Left lung (tissue), 10 donors: ENCODE measurements around the gene UGT1A9. TPM values are rescaled to one million over a fixed set of nuclear protein-coding genes. Genes with fewer than 3 reads are reported as not detected.

ENCODE experiments used
- ATAC-seq: fragments of 200-7000 bp; cut with Tn5 transposase; one replicate; pipeline ENCODE4 v1.9.1; 2020; ENCODE audit warnings: moderate library complexity
- DNase-seq, 4 donors: peaks; one replicate each; pipeline ENCODE4 v3.0.0-alpha.2; 2013 to 2020
- H3K27ac ChIP-seq, 2 donors: fragments of 200-600 bp; sonication (generic) in 1 of 2; one replicate each; pipeline versions ENCODE4 v1.5.0 to v1.8.0; 2020 to 2021
- H3K27me3 ChIP-seq, 2 donors: fragments of 200-600 bp; sonication (generic) in 1 of 2; one replicate each; pipeline versions ENCODE4 v1.5.0 to v1.8.0; 2020 to 2021
- H3K36me3 ChIP-seq, 2 donors: fragments of 200-600 bp; sonication (generic) in 1 of 2; one replicate each; pipeline versions ENCODE4 v1.5.0 to v1.8.0; 2020 to 2021
- H3K4me1 ChIP-seq, 2 donors: fragments of 200-600 bp; one replicate each; pipeline ENCODE4 v1.8.0; 2021
- H3K4me3 ChIP-seq, 2 donors: fragments of 200-600 bp; sonication (generic) in 1 of 2; one replicate each; pipeline versions ENCODE4 v1.5.0 to v1.8.0; 2020 to 2021; ENCODE audit warnings: mild to moderate bottlenecking in 1 of 2
- H3K9me3 ChIP-seq, 2 donors: fragments of 200-600 bp; sonication (generic) in 1 of 2; one replicate each; pipeline versions ENCODE4 v1.5.0 to v1.8.0; 2020 to 2021
- CTCF ChIP-seq, 2 donors: fragments of 200-600 bp; sonication (generic) in 1 of 2; IDR thresholded peaks; one replicate each; pipeline versions ENCODE4 v1.5.0 to v1.8.0; 2021; ENCODE audit warnings: antibody characterized with exemption in 2 of 2
- intact Hi-C, 2 donors: fragments of 100-400 bp; cut with DNase I; formaldehyde crosslinking; loops; one replicate each; pipeline versions ENCODE4 v1.11.2 to v1.14.2; 2022
- polyA plus RNA-seq, 6 donors: library from polyadenylated mRNA; unstranded; fragments of 120-200 nt; gene quantifications; one replicate each; pipeline ENCODE4 v1.2.1, GENCODE V29; 2013; ENCODE audit not compliant: insufficient read length in 6 of 6
- total RNA-seq, 2 donors: library from RNA; stranded (reverse); fragmentation: NEBNext Ultra II Directional; extraction: Animal tissue kit (Norgen Biotek cat#: 25700); gene quantifications; one replicate each; pipeline ENCODE4 v1.2.1, GENCODE V29; 2021
- donor health status: DM: no; HTN: yes; CAD: no.
- donor health status: DM: no; HTN: no; CAD: no.

The UGT1A9 gene
- total and polyA plus RNA-seq, 8 donors: not detected

GRCh38 chr2:233705911-233706506, 34.3 kb downstream of the UGT1A9 start:
- Histone ChIP-seq H3K9me3 (no peaks in the 10 kb centered on the region), H3K27ac (no peak overlapping the region), H3K36me3 (no peaks in the 10 kb centered on the region), H3K4me1 (no peaks in the 10 kb centered on the region), H3K4me3 (no peak overlapping the region), H3K27me3 (no peaks in the 10 kb centered on the region)
- TF ChIP-seq CTCF (IDR thresholded peaks at IDR 0.05): no peak
- ATAC-seq: peak; percentile 88
- intact Hi-C loops: no loop called here
- DNase-seq: no peak

- H3K27me3 ChIP-seq: no peaks in the 10 kb centered on the region
Measured at GRCh38 chr2:233706720-233707119, 35.0 kb downstream of the UGT1A9 start.

GRCh38 chr2:233707940-233708644, 36.4 kb downstream of the UGT1A9 start:
- intact Hi-C loops: no loop called here
- no peaks in the 10 kb centered on the region for H3K4me1 ChIP-seq
- no peaks in the 10 kb centered on the region for H3K27me3 ChIP-seq
- no peak for TF ChIP-seq CTCF (IDR thresholded peaks at IDR 0.05)
- DNase-seq: no peak
- no peaks in the 10 kb centered on the region for H3K36me3 ChIP-seq
- no peak for ATAC-seq
- H3K9me3 ChIP-seq: no peaks in the 10 kb centered on the region
- H3K27ac ChIP-seq: no peak overlapping the region
- no peak overlapping the region for H3K4me3 ChIP-seq

More at GRCh38 chr2:233706720-233707119, 35.0 kb downstream of the UGT1A9 start:
- Histone ChIP-seq H3K4me3 (no peak overlapping the region), H3K4me1 (no peaks in the 10 kb centered on the region), H3K27ac (no peak overlapping the region), H3K9me3 (no peaks in the 10 kb centered on the region), H3K36me3 (no peaks in the 10 kb centered on the region)
- no peak for ATAC-seq
- intact Hi-C loops: no loop called here
- no peak for TF ChIP-seq CTCF (IDR thresholded peaks at IDR 0.05)
- DNase-seq: no peak

- no peaks in the 10 kb centered on the region for H3K27me3 ChIP-seq
- H3K36me3 ChIP-seq: no peaks in the 10 kb centered on the region
- H3K4me1 ChIP-seq: no peaks in the 10 kb centered on the region
- DNase-seq: no peak
- intact Hi-C loops: no loop called here
- no peak overlapping the region for H3K4me3 ChIP-seq
- no peak for ATAC-seq
- H3K27ac ChIP-seq: no peak overlapping the region
- no peak for TF ChIP-seq CTCF (IDR thresholded peaks at IDR 0.05)
- no peaks in the 10 kb centered on the region for H3K9me3 ChIP-seq
Measured at GRCh38 chr2:233708942-233709341, 37.2 kb downstream of the UGT1A9 start.

GRCh38 chr2:233711312-233712008, 39.8 kb downstream of the UGT1A9 start:
- DNase-seq (peak; percentile 57 to 90 (median 81)), ATAC-seq (peak; percentile 98)
- TF ChIP-seq CTCF (IDR thresholded peaks at IDR 0.05): peak; percentile 76 to 82
- Histone ChIP-seq H3K27me3 (peaks cover 0 to 7% of the 10 kb centered on the region in 2 donors), H3K4me3 (no peak overlapping the region), H3K36me3 (no peaks in the 10 kb centered on the region), H3K4me1 (no peaks in the 10 kb centered on the region), H3K9me3 (no peaks in the 10 kb centered on the region), H3K27ac (no peak overlapping the region)
- intact Hi-C loops: no loop called here
